Esophagus muscularis mucosa (tissue), 4 donors: ENCODE measurements around the gene TACR2. TPM values are rescaled to one million over a fixed set of nuclear protein-coding genes. Genes with fewer than 3 reads are reported as not detected.

Source experiments
- DNase-seq: peaks from one replicate; pipeline ENCODE4 v3.0.0-alpha.2; 2017; ENCODE audit errors: extremely low spot score
- H3K27ac ChIP-seq, 4 donors: fragments of 200-600 bp; sonication (generic); replicated peaks in 1 of 4; 1 replicate in 3 of 4; 2 replicates in 1 of 4; pipeline ENCODE4 v1.5.1; 2016 to 2019; ENCODE audit warnings: mild to moderate bottlenecking in 1 of 4
- H3K27me3 ChIP-seq, 4 donors: fragments of 200-600 bp; sonication (generic); one replicate each; pipeline versions ENCODE4 v1.5.1 to v1.6.0; 2016 to 2019
- H3K36me3 ChIP-seq, 4 donors: fragments of 200-600 bp; sonication (generic); one replicate each; pipeline ENCODE4 v1.5.1; 2016 to 2019
- H3K4me1 ChIP-seq, 4 donors: fragments of 200-600 bp; sonication (generic); one replicate each; pipeline ENCODE4 v1.5.1; 2016 to 2019
- H3K4me3 ChIP-seq, 4 donors: fragments of 200-600 bp; sonication (generic); 1 replicate in 2 of 4; 2 replicates in 2 of 4; pipeline ENCODE4 v1.5.1; 2016 to 2019; ENCODE audit warnings: mild to moderate bottlenecking in 4 of 4, moderate library complexity in 1 of 4
- H3K9me3 ChIP-seq, 4 donors: fragments of 200-600 bp; sonication (generic); 1 replicate in 3 of 4; 2 replicates in 1 of 4; pipeline ENCODE4 v1.5.1; 2016 to 2019
- EP300 ChIP-seq: sonication (generic); formaldehyde crosslinking; IDR thresholded peaks from one replicate; pipeline ENCODE4 v1.6.1; 2017; ENCODE audit warnings: antibody characterized with exemption
- POLR2A ChIP-seq: fragments of 450-650 bp; IDR thresholded peaks from one replicate; pipeline ENCODE4 v1.6.1; 2017; ENCODE audit warnings: antibody characterized with exemption, moderate library complexity, mild to moderate bottlenecking, low read depth
- POLR2AphosphoS5 ChIP-seq, 2 donors: sonication (generic); formaldehyde crosslinking; IDR thresholded peaks; one replicate each; pipeline ENCODE4 v1.6.1; 2017; ENCODE audit warnings: antibody characterized with exemption in 2 of 2
- WGBS: methylation state at CpG from one replicate; pipeline ENCODE4 v1.1.5; 2018; 5-methylcytosine and 5-hydroxymethylcytosine counted together
- intact Hi-C: fragments of 100-400 bp; cut with DNase I; formaldehyde crosslinking; loops from one replicate; pipeline ENCODE4 v1.15.1; 2023
- total RNA-seq, 4 donors: library from RNA; depleted of rRNA; stranded (reverse); fragments of >200 nt; gene quantifications; one replicate each; pipeline versions ENCODE4 v1.1.0 to v1.2.1, GENCODE V29; 2016
- TF ChIP-seq, protein P1 (sequence below), 3 experiments: fragments of 200-600 bp in 2 of 3; fragments of 450-650 bp in 1 of 3; sonication (generic) in 2 of 3; IDR thresholded peaks; one replicate each; pipeline ENCODE4 v1.5.1; 2017 to 2019; ENCODE audit warnings: antibody characterized with exemption in 3 of 3, mild to moderate bottlenecking in 2 of 3, moderate library complexity in 1 of 3

Gene TACR2
- total RNA-seq, 4 donors from 2014 or later, result 51.4 to 72.6 (median 68.1) TPM

DNA sequence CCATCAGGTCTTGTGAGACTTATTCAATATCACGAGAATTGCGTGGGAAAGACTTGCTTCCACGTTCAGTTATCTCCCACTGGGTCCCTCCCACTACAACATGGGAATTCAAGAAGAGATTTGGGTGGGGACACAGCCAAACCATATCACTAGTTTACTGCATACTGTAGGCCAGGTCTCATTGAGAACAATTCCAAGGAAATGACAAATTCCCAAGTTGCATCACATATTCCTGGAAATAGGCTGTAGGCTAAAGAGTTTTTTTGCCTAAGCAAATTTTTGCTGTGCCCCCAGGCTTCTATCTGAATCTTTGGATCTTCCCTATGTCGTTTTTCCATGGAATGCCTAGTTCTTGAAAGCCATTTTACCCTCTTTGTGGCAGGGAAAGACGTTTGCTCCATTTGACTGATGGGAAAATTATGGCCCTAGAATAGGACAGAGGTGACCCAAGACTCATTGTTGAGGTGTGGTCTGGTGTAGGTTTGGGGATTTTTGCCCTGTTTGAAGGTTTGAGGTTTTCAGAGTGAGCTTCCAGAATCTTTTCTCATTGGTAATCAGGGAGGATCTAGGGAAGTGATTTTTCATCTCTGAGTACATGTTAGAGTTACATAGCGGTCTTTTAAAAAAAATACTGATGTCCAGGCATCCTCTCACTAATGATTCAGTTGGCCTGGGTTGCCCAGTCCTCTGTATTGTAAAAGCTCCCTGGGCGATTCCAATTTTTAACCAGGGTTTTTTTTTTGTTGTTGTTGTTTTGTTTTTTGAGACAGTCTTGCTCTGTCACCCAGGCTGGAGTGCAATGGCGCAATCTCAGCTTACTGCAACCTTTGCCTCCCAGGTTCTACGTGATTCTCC is 44.4 kb downstream of the TACR2 start:
- intact Hi-C loops, result no loop called here
- H3K9me3 ChIP-seq, result no peaks in the 10 kb centered on the region
- peaks cover 20 to 72% (median 60%) of the 10 kb centered on the region in 4 donors for H3K36me3 ChIP-seq
- no peak overlapping the region for H3K4me3 ChIP-seq
- 90% methylated on average over 9 of the region's 9 CpGs for WGBS
- peak overlapping the region in 2 of 4 donors; percentile 11 to 83 for H3K27ac ChIP-seq
- TF ChIP-seq, protein P1, sequence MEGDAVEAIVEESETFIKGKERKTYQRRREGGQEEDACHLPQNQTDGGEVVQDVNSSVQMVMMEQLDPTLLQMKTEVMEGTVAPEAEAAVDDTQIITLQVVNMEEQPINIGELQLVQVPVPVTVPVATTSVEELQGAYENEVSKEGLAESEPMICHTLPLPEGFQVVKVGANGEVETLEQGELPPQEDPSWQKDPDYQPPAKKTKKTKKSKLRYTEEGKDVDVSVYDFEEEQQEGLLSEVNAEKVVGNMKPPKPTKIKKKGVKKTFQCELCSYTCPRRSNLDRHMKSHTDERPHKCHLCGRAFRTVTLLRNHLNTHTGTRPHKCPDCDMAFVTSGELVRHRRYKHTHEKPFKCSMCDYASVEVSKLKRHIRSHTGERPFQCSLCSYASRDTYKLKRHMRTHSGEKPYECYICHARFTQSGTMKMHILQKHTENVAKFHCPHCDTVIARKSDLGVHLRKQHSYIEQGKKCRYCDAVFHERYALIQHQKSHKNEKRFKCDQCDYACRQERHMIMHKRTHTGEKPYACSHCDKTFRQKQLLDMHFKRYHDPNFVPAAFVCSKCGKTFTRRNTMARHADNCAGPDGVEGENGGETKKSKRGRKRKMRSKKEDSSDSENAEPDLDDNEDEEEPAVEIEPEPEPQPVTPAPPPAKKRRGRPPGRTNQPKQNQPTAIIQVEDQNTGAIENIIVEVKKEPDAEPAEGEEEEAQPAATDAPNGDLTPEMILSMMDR (IDR thresholded peaks at IDR 0.05), result no peak
- TF ChIP-seq POLR2A (no peak), EP300 (no peak), POLR2AphosphoS5 (IDR thresholded peaks at IDR 0.05) (no peak)
- no peak for DNase-seq
- H3K27me3 ChIP-seq, result no peaks in the 10 kb centered on the region
- peaks cover 24 to 45% (median 39%) of the 10 kb centered on the region in 4 donors for H3K4me1 ChIP-seq

DNA sequence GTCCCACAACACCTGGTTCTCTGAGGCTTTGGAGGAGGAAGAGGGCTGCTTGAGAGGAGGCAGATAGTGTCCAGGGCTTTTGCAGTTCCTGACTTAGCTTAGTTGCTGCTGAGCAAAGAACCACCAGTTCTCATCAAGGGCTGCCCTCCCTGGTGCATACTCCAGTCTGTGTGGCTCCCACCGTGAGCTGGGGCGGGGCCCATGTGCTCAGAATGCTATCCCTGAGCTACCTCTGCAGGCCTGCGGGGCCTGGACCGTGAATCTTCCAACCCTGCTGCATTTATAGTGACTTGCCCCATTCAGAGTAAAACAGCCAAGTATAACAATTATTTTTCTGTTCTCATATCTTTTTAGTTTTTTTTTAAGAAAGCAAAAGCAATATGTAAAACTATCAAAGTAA is 49.2 kb downstream of the TACR2 start:
- Histone ChIP-seq H3K4me3 (no peak overlapping the region), H3K36me3 (peaks cover 34 to 85% (median 71%) of the 10 kb centered on the region in 4 donors), H3K9me3 (no peaks in the 10 kb centered on the region), H3K4me1 (peaks cover 12 to 47% (median 18%) of the 10 kb centered on the region in 4 donors), H3K27me3 (no peaks in the 10 kb centered on the region), H3K27ac (no peak overlapping the region)
- TF ChIP-seq EP300, result no peak
- TF ChIP-seq POLR2A, result no peak
- no peak for TF ChIP-seq POLR2AphosphoS5 (IDR thresholded peaks at IDR 0.05)
- TF ChIP-seq, protein P1 (IDR thresholded peaks at IDR 0.05), result no peak
- DNase-seq, result no peak
- intact Hi-C loops, result no loop called here
- WGBS, result 86% methylated on average over 4 of the region's 4 CpGs

DNA sequence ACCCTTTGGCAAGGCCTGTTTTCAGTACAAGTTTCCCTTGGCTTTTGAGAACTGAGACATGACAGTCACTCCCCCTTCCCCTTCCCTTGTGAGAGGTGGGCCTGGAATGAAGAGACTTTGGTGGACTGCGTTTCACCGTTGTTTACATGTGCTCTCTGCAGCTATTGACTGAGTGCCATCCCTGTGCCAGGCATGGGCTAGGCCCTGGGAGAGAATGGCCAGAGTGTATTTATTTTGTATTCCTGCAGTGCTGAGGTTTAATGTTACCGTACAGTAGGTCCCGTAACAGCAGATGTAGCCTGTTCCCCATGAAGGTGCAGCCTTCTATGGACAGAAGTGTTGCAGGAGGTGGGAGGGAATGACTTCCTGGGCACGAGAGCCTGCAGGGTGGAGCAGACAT is 50.0 kb downstream of the TACR2 start:
- TF ChIP-seq POLR2A (no peak), POLR2AphosphoS5 (IDR thresholded peaks at IDR 0.05) (no peak), EP300 (no peak)
- TF ChIP-seq, protein P1 (IDR thresholded peaks at IDR 0.05), result no peak
- intact Hi-C loops, result no loop called here
- DNase-seq, result no peak
- Histone ChIP-seq H3K27me3 (no peaks in the 10 kb centered on the region), H3K4me3 (no peak overlapping the region), H3K27ac (no peak overlapping the region), H3K36me3 (peaks cover 34 to 81% (median 69%) of the 10 kb centered on the region in 4 donors), H3K4me1 (peaks cover 17 to 50% (median 25%) of the 10 kb centered on the region in 4 donors), H3K9me3 (no peaks in the 10 kb centered on the region)
- 93% methylated on average over 4 of the region's 5 CpGs for WGBS

DNA sequence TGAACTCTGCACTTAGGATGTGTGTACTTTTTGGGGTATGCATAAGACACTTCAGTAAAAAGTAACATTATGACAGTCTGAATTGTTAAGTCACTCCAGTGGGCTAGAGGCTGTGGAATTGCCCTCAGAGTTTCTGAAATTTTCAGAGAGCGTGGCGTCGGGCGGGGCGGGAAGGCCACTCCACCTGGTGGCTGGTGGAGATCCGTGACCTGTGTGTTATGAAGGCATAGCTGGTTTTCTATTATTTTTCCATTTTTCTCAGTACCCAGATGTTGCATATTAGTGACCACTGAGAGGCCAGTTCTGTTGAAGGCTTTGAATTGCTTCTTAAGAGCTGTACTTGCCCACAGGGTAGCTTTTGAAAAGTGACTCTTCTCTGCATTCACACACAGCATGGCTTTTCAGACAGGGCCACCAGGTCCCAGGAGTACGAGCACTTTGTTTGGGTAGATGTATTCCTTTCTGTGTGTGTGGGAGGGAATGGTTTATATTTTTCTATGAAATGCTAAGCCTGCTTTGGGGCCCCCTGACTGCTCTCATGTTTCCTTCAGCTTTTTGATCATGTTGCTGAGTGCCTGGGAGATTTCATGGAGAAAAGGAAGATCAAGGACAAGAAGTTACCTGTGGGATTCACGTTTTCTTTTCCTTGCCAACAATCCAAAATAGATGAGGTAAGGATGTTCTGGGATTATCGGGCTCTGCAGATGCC is 52.3 kb downstream of the TACR2 start:
- peaks cover 18 to 69% (median 52%) of the 10 kb centered on the region in 4 donors for H3K36me3 ChIP-seq
- no peak for TF ChIP-seq POLR2AphosphoS5 (IDR thresholded peaks at IDR 0.05)
- TF ChIP-seq, protein P1 (IDR thresholded peaks at IDR 0.05), result no peak
- no peak for TF ChIP-seq EP300
- no peak for TF ChIP-seq POLR2A
- 85% methylated on average over 9 of the region's 9 CpGs for WGBS
- H3K27me3 ChIP-seq, result no peaks in the 10 kb centered on the region
- no peak for DNase-seq
- no peak overlapping the region for H3K27ac ChIP-seq
- H3K4me1 ChIP-seq, result peaks cover 40 to 74% (median 49%) of the 10 kb centered on the region in 4 donors
- H3K9me3 ChIP-seq, result no peaks in the 10 kb centered on the region
- H3K4me3 ChIP-seq, result no peak overlapping the region
- intact Hi-C loops, result loop anchor here (5.0 kb wide), 1 partner anchor 37 kb away; no protein-coding TSS in a partner anchor
